GM19452 (cell line): Measurements from ENCODE around the gene POLA2.
"Not testable (repeated sequence)": the region's sequence is repeated elsewhere in the genome, so short reads cannot be mapped to it uniquely, and the experiment has no call there.

Source experiments
- ATAC-seq: cut with Tn5 transposase; IDR thresholded peaks from one replicate; pipeline ENCODE4 v1.9.1; 2021; ENCODE audit not compliant: unreplicated experiment

The POLA2 gene, protein sequence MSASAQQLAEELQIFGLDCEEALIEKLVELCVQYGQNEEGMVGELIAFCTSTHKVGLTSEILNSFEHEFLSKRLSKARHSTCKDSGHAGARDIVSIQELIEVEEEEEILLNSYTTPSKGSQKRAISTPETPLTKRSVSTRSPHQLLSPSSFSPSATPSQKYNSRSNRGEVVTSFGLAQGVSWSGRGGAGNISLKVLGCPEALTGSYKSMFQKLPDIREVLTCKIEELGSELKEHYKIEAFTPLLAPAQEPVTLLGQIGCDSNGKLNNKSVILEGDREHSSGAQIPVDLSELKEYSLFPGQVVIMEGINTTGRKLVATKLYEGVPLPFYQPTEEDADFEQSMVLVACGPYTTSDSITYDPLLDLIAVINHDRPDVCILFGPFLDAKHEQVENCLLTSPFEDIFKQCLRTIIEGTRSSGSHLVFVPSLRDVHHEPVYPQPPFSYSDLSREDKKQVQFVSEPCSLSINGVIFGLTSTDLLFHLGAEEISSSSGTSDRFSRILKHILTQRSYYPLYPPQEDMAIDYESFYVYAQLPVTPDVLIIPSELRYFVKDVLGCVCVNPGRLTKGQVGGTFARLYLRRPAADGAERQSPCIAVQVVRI

DNA sequence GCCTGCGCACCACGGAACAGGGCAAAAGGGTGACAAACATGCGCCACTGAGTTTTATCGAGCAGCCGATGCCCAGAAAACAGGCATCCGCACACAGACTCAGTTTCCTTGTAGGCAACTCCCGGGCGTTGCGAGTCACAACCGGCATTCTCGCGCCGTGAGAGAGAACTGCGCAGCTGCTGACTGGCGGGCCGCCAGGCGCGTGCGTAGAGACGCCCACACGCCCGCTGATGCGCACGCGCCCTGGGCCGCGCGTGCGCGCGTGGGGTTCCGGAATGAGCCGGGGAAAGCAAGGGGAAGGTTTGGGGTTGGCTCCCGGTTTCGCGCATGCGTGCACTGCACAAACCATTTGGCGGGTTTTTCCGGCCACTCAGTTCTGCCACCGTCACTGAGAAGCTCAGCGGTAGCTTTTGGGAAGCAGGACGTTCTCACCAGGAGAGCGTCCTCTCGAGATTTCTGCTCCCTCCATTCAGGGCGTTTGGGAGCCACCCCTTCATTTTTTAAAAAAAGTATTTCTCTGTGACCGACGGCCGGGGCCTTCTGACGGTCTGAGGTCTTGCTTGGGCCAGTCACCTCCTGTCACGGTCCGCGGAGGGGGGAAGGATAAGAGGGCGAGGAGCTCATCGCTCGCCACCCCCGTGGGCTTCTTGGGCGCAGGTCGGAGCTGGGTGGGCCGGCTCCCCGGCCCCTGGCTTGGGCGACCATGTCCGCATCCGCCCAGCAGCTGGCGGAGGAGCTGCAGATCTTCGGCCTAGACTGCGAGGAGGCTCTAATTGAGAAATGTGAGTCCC, at the start of gene POLA2:
POLA2 (plus strand) TSS at position 372 of the 790 bp plus-strand sequence; CDS start at position 703, 331 bp downstream.
- peak; percentile 70 for ATAC-seq

DNA sequence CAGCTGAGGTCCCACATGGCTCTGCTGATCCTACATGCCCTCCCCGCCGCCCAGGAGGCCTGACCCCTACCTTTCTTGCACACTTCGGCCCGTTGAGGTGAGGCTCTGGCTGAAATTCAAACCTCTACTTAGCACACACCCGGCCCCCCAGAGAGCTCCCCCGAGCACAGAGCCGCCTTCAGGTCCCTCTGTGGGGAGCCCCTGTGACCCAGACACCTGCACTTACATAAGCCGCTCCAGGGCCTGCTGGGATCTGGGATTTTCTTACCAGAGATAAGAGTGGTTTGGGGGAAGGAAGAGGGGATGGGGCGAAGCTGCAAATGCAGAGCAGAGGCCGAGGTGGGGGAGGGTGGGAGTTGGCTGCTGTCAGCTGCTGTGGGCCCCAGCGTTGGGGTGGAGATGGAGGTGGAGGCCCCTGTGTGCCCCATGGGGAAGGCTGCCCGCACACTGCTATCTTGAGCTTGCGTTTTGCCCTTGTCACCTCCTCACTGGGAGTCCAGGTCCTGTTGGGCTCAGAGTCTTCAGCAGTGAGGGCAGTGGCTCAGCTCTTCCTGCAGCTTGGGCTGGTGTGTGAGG, 49.4 kb upstream of the POLA2 start:
- no peak for ATAC-seq

DNA sequence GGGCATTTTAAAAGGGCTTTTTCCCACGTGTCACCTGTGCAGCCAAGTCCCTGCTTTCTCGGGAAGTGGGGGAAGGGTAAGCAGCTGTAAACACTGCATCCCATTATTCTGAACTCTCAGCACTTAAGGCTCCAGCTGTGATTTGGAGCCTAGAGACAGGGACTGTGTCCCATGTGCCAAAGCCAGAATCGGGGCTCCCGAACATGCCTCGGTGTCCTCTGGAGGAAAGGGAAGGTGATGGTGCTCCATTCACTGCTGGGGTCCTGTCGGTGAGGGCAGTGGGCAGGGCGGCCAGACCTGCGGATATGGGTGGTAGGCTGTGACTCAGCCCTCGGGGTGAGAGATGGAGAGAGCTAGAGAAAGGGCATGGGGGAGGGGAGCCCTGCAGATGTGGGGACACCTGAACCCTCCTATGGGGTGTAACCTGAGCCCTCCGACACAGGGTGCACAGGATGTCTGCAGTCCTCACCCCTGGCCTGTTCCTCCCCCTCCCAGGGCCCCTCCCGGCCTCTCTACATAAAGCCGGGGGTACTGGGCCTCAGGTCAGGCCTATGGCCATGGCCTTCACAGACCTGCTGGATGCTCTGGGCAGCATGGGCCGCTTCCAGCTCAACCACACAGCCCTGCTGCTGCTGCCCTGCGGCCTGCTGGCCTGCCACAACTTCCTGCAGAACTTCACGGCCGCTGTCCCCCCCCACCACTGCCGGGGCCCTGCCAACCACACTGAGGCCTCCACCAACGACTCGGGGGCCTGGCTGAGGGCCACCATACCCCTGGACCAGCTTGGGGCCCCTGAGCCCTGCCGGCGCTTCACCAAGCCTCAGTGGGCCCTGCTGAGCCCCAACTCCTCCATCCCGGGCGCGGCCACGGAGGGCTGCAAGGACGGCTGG, 48.2 kb upstream of the POLA2 start:
- ATAC-seq, result no peak

DNA sequence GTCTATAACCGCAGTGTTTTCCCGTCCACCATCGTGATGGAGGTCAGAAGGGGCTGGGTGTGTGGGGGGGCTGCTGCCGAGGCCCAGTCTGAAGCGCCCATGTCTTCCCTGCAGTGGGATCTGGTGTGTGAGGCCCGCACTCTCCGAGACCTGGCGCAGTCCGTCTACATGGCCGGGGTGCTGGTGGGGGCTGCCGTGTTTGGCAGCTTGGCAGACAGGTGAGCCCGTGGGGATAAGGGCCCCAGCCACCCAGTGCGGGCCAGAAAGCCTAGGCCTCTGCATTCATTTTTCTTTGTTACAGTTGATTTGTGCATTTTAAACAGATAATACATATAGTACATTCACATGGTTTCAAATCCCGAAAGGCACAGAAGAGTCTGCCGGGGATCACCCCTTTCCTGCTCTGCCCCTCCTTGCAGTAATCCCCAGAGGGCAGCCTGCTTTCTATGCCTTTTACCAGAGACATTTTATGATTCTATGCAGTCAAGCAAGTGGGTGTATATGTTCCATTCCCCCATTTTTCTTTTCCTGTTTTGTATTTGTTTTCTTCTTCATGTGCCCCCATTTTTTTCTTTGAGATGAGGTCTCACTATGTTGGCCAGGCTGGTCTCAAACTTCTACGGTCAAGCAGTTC, 47.4 kb upstream of the POLA2 start:
- no peak for ATAC-seq

DNA sequence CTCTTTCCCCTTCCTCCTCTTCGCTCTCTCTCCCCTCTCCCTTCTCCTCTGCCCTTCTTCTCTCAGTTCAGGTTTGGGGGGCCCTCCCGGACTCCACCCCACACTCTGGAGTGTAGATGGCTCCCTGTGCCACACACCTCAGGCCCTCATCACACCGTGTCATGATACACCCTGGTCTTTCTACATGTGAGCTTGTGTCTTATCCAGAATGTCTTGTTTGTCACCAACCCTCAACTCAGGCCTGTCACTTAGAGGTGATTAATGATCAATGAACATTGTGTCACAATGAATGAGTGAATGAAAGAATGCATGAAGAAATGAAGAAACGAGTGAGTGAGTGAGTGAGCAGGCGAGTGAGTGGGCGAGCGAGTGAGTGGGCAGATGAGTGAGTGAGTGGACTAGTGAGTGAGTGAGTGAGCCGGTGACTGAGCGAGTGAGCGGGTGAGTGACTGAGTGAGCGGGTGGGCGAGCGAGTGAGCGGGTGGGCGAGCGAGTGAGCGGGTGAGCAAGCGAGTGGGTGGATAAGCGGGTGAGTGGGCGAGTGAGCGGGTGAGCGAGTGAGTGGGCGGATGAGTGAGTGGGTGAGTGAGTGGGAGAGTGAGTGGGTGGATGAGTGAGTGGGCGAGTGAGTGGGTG, 46.2 kb upstream of the POLA2 start:
- no peak for ATAC-seq

DNA sequence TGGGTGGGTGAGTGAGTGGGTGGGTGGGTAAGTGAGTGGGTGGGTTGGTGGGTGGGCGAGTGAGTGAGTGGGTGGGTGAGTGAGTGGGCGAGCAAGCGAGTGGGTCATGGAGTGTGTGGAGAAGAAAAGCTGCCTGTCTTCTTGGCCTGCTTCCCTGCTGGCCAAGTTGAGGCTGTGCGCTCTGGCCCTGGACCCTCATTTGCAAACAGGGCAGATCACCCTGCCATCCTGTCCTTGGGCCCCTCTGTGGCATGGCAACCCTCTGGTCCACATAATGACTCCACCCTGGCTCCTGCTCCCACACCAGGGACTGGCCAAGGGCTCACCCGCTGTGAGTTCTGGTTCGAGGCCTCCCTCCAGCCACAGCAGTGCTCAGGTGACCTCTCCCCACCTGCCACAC, 44.9 kb upstream of the POLA2 start:
- ATAC-seq, result no peak

DNA sequence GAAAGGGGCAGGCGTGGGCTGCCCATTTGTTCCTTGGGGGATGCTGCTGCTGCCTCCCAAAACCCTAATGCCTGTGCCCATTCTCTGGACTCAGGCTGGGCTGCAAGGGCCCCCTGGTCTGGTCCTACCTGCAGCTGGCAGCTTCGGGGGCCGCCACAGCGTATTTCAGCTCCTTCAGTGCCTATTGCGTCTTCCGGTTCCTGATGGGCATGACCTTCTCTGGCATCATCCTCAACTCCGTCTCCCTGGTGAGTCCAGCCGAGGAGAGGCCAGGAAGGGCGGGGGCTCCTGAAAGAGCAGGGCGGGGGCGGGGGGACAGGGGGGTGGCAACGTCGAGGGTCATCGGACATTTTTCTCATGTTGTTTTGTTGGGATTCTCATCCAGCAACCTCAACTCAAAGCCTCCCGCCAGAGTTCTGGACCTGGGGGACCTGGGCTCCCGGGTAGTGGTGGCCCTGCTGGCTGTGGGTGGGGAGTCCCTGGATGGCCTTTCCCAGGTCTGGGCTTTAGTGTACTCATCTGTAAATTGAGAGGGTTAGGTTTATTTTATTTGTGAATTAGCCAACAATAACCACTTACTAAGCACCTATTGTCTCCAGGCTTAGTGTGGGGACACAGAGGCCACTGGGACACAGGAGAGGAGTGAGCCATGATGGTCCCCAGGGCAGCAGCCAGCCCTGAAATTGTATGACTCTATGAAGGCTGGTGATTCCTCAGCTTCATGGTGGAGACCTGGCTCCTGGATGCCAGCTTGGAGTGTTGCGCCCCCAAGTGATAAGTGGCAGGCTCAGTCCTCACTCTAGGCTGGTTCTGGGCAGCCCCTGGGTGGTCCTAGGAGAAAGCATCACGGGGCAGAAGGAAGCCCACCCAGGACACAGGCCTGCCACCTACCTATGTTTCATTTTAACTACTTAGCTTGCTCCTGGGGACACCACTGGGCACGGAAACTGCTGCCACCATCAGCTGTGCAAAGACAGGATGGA, 44.0 kb upstream of the POLA2 start:
- ATAC-seq, result no peak

DNA sequence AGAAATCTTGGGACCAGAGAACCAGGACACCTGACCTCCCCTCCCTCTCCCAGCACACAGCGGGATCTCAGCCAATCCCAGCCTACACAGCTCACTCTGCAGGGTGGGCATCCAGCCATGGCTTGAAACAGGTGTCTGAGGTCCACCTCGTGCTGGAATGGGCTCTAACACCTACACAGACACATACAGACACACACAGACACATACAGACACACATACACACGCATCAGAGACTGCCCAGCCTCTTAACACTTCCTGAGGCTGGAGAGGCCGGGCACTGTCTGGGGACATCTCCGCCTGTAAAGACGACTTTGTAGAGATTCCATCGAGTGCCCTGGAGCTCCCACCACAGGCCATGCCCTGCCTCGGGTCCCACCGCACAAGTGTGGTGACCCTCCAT, 43.3 kb upstream of the POLA2 start:
- no peak for ATAC-seq

DNA sequence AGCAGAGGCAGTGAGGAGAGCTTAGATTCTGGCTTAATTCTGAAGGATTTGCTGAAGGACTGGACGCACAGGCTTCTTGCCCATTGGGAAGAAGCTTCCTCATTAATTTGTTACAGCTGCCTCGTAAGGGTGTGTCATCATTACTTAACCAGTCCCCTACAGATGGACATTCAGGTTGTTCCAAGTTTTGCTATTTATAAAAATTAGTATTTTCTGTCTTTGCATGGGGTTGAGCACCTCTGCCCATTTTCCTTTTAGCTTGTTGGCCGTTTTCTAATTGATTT, 41.9 kb upstream of the POLA2 start:
- no peak for ATAC-seq

DNA sequence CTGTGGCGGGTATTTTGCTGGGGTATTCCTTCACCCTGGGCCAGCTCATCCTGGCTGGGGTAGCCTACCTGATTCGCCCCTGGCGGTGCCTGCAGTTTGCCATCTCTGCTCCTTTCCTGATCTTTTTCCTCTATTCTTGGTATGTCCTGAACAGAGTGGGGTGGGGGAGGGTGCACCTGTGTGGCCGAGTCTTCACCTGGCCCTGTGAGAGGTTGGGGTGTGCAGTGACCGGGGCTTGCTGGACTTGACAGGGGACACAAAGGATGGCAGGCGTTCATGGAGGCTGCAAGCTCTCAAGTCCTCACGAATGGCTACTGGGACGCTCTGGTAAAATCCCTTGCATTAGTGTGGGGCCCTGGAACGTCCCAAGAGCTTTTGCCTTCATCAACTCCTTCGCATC, 40.7 kb upstream of the POLA2 start:
- ATAC-seq, result no peak

DNA sequence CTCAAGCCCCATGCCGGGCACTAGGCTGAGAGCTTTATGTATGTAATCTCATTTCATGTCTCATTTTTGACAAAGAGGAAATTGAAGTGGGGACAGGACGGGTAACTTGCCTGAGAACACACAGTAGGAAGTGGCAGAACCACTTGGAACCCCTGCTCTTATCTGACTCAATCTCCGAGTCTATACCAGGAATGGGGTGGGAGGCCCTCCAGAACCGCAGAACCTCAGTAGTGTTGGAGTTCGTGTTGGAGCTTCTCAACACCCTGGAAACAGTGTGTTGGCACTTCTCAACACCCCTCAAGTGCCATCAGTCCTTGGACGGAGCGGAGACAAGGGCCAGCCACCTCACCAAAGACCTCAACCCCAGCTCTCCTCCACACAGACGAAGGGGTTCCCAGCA, 38.8 kb upstream of the POLA2 start:
- ATAC-seq, result no peak

DNA sequence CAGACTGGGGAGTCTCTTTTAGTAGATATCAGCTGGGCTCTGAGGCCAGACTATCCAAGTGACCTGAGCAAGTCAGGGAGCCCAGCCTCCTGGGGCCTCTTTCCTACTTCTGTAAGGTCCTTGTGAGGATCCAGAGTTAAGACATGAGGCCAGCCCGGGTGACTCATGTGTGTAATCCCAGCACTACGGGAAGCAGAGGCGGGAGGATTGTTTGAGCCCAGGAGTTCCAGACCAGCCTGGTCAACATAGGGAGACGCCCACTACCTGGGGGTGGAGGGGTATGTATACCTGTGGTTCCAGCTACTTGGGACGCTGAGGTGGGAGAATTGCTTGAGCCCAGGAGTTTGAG, 36.9 kb upstream of the POLA2 start:
- no peak for ATAC-seq

DNA sequence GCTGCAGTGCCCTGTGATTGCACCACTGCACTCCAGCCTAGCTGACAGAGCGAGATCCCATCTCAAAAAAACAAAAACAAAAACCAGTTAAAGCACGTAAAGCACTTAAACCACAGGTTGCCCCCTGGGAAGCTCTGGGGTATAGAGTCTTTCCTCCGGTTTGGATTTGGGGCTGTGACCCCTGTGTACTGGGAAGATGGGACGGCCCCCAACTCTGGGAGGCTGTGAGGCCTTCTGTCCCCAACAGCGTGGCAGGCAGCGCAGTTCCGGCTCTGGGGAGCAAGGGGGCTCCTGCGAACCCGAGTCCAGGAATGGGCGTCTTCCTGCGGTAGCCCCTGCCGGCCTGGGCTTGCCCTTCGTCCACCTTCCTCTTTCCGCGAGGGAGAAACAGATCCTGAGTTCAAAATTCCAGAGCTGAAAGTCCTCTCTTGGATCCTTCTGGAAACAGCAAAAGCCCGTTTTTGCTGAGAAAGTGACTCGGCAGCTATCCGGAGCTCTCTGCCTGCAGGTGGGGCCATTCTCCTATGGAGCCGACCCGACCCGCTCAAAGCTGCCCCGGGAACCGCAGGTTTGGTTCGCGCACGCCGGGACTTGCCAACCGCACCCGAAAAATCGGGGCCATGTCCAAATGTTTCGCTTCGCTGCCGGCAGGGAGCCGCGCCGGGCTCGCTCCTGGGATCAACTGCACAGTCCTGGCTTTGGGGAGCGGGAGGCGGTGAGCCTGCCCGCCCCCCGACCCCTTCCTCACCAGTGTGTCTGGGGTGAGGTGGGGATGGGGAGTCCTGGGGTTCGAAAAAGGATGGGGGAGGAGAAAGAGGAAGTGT, 36.3 kb upstream of the POLA2 start:
- ATAC-seq, result no peak

DNA sequence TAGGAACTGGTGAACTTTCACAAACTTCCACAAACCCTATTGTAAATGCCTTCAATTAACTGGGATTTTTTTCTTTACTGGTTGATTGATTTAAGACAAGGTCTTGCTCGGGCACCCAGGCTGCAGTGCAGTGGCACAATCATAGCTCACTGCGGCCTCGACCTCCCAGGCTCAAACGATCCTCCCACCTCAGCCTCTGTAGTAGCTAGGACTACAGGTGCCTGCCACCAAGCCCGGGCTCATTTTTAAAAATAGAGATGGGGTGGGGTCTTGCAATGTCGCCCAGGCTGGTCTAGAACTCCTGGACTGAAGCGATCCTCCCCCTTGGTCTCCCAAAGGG, 35.7 kb upstream of the POLA2 start:
- ATAC-seq, result no peak

DNA sequence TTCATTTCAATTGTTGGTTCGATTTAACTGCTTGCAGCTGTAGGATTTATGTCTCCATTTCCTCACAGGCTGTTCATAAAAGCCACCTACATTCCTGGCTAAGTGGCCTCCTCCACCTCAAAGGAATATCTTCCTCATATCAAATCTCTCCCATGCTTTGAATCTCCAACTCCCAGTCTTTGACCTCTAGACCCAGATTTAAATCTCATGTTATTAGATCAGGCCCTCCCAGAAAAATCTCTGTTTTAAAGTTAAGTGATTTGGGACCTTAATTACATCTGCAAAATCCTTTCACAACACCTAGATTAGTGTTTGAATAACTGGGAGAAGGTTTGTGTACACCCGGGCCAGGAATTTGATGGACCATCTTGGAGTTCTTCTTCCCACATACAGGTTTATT, 33.9 kb upstream of the POLA2 start:
- no peak for ATAC-seq

DNA sequence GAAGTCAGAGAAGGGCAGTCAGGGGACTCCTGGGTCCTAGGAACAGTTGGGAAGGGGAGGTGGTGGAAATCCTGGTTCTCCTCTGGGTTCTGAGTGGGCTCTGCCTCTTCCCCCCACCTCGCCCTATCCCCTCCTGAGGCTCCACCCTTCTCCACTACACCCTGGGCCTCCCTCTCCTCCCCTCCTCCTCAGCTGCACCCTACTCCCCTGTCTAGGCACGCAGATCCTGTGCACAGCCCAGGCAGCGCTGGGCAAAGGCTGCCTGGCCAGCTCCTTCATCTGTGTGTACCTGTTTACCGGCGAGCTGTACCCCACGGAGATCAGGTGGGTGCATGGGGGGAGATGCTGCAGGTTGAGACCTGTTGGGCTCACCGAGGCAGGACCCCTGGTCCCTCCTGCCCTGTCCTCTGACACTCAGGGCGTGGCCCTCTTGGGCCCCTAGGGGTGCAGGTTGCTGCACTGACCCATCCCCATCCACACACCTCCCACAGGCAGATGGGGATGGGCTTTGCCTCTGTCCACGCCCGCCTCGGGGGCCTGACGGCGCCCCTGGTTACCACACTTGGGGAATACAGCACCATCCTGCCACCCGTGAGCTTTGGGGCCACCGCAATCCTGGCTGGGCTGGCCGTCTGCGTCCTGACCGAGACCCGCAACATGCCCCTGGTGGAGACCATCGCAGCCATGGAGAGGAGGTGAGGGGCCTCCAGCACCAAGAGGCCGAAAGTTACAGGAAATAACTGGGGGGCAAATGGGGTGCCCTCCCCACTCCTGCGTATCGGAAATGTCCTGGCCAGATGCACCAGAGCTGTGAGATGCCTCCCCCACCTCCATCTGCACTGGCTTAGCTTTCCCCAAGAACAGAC, 25.3 kb upstream of the POLA2 start:
- ATAC-seq, result no peak

DNA sequence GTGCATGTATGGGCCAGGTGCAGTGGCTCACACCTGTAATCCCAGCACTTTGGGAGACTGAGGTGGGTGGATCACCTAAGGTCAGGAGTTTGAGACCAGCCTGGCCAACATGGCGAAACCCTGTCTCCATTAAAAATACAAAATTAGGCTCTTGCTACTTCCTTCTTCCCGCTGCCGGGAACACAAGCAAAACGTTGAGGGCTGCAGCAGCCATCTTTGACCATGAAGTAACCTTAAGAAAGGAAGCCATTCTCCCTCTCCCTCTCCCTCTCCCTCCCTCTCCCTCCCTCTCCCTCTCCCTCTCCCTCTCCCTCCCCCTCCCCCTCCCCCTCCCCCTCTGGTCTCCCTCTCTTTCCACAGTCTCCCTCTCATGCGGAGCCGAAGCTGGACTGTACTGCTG, 23.5 kb upstream of the POLA2 start:
- not testable (repeated sequence) for ATAC-seq
